Loucy (cell line): Measurements from ENCODE around the gene FOSL1.
"Not testable (repeated sequence)": the region's sequence is repeated elsewhere in the genome, so short reads cannot be mapped to it uniquely, and the experiment has no call there.

ENCODE experiments used
- H2AFZ ChIP-seq: fragments of 200-600 bp; sonication (generic); 2 replicates; pipeline ENCODE4 v1.6.0; 2016; ENCODE audit warnings: antibody characterized with exemption, mild to moderate bottlenecking, low read length, moderate library complexity
- H3F3A ChIP-seq: fragments of 200-600 bp; 2 replicates; pipeline ENCODE4 v1.6.0; 2016; ENCODE audit warnings: antibody characterized with exemption, low read depth, mild to moderate bottlenecking
- H3K27me3 ChIP-seq: fragments of 200-600 bp; sonication (generic); 2 replicates; pipeline ENCODE4 v1.6.1; 2014; ENCODE audit warnings: low read length, mild to moderate bottlenecking; ENCODE audit not compliant: insufficient read depth, poor library complexity, severe bottlenecking
- H3K36me3 ChIP-seq: fragments of 200-600 bp; sonication (generic); 2 replicates; pipeline ENCODE4 v1.6.1; 2016; ENCODE audit warnings: low read length; ENCODE audit not compliant: insufficient read depth
- H3K4me1 ChIP-seq: fragments of 200-600 bp; sonication (generic); 2 replicates; pipeline ENCODE4 v1.5.1; 2014; ENCODE audit warnings: low read length, mild to moderate bottlenecking; ENCODE audit not compliant: insufficient read depth, poor library complexity, severe bottlenecking
- H3K4me2 ChIP-seq: fragments of 200-600 bp; sonication (generic); 2 replicates; pipeline ENCODE4 v1.6.0; 2014; ENCODE audit warnings: antibody characterized with exemption, low read length, low read depth, mild to moderate bottlenecking; ENCODE audit not compliant: poor library complexity, severe bottlenecking
- H3K4me3 ChIP-seq: fragments of 200-600 bp; sonication (generic); 2 replicates; pipeline ENCODE4 v1.5.1; 2014; ENCODE audit warnings: low read length, mild to moderate bottlenecking, mixed read lengths; ENCODE audit not compliant: poor library complexity, severe bottlenecking
- H3K79me2 ChIP-seq: fragments of 200-600 bp; sonication (generic); 2 replicates; pipeline ENCODE4 v1.6.1; 2014; ENCODE audit warnings: low read length; ENCODE audit not compliant: insufficient read depth
- H3K9ac ChIP-seq: fragments of 200-600 bp; sonication (generic); 2 replicates; pipeline ENCODE4 v1.6.0; 2014; ENCODE audit warnings: mild to moderate bottlenecking, low read depth, low read length, moderate library complexity; ENCODE audit not compliant: poor library complexity, severe bottlenecking
- H3K9me2 ChIP-seq: fragments of 200-600 bp; sonication (generic); replicated peaks from 2 replicates; pipeline ENCODE4 v1.6.1; 2016; ENCODE audit warnings: low read depth, low read length, mixed read lengths
- H3K9me3 ChIP-seq: fragments of 200-600 bp; sonication (generic); 2 replicates; pipeline ENCODE4 v1.6.1; 2014; ENCODE audit warnings: mild to moderate bottlenecking, antibody characterized with exemption, low read length, low read depth; ENCODE audit not compliant: insufficient read depth
- H4K20me1 ChIP-seq: fragments of 200-600 bp; sonication (generic); 2 replicates; pipeline ENCODE4 v1.6.0; 2014; ENCODE audit warnings: antibody characterized with exemption, low read length, mild to moderate bottlenecking; ENCODE audit not compliant: insufficient read depth, poor library complexity, severe bottlenecking
- CTCF ChIP-seq: fragments of 200-600 bp; sonication (generic); conservative IDR thresholded peaks from 2 replicates; pipeline ENCODE4 v1.5.1; 2014; ENCODE audit warnings: mild to moderate bottlenecking, antibody characterized with exemption, low read length
- EZH2phosphoT487 ChIP-seq: fragments of 200-600 bp; IDR thresholded peaks from 2 replicates; pipeline ENCODE4 v1.6.1; 2018; ENCODE audit warnings: antibody characterized with exemption, mild to moderate bottlenecking, moderate library complexity, borderline replicate concordance

Gene FOSL1

GRCh38 chr11:65850217-65851082 is 49.7 kb downstream of the FOSL1 start:
- Histone ChIP-seq H3K4me3 (no peak overlapping the region), H3K9ac (no peak overlapping the region), H3K4me1 (peaks cover 10% of the 10 kb centered on the region), H3K9me3 (peaks cover 5% of the 10 kb centered on the region; the same call in 1 of the 2 replicates), H2AFZ (no peak overlapping the region), H3F3A (no peaks in the 10 kb centered on the region), H3K9me2 (no peaks in the 10 kb centered on the region), H3K36me3 (peaks cover 49% of the 10 kb centered on the region; the same call in 1 of the 2 replicates), H3K27me3 (no peaks in the 10 kb centered on the region), H3K79me2 (peaks cover 41% of the 10 kb centered on the region), H4K20me1 (peaks cover 45% of the 10 kb centered on the region), H3K4me2 (no peak overlapping the region)
- no peak for TF ChIP-seq EZH2phosphoT487
- no peak for TF ChIP-seq CTCF

- Histone ChIP-seq H2AFZ (no peak overlapping the region), H3K4me2 (no peak overlapping the region), H3K4me3 (no peak overlapping the region), H3K36me3 (peaks cover 42% of the 10 kb centered on the region; the same call in 1 of the 2 replicates), H3K9me2 (no peaks in the 10 kb centered on the region), H3K9ac (no peak overlapping the region), H3K4me1 (peaks cover 6% of the 10 kb centered on the region), H3K9me3 (peaks cover 5% of the 10 kb centered on the region; the same call in 1 of the 2 replicates), H3K27me3 (no peaks in the 10 kb centered on the region), H3F3A (no peaks in the 10 kb centered on the region), H4K20me1 (peaks cover 38% of the 10 kb centered on the region), H3K79me2 (peaks cover 35% of the 10 kb centered on the region)
- TF ChIP-seq CTCF: no peak
- no peak for TF ChIP-seq EZH2phosphoT487
Measured at GRCh38 chr11:65849771-65850216, 50.4 kb downstream of the FOSL1 start.

- Histone ChIP-seq H3K9ac (no peak overlapping the region), H3K4me2 (no peak overlapping the region), H3K79me2 (peaks cover 30% of the 10 kb centered on the region), H4K20me1 (peaks cover 34% of the 10 kb centered on the region), H3K9me3 (peaks cover 5% of the 10 kb centered on the region; the same call in 1 of the 2 replicates), H3K36me3 (peaks cover 38% of the 10 kb centered on the region; the same call in 1 of the 2 replicates), H3F3A (no peaks in the 10 kb centered on the region), H3K4me1 (peaks cover 3% of the 10 kb centered on the region), H3K4me3 (no peak overlapping the region), H3K27me3 (no peaks in the 10 kb centered on the region), H3K9me2 (no peaks in the 10 kb centered on the region), H2AFZ (no peak overlapping the region)
- TF ChIP-seq CTCF: no peak
- no peak for TF ChIP-seq EZH2phosphoT487
Measured at GRCh38 chr11:65849366-65849765, 50.8 kb downstream of the FOSL1 start.

GRCh38 chr11:65848693-65849092 is 51.5 kb downstream of the FOSL1 start:
- H3K4me1 ChIP-seq, H3K27me3 ChIP-seq, H3K9ac ChIP-seq, H3F3A ChIP-seq, H3K4me3 ChIP-seq, H3K9me3 ChIP-seq, H3K9me2 ChIP-seq, H3K4me2 ChIP-seq, H2AFZ ChIP-seq: not testable (repeated sequence)
- H3K79me2 ChIP-seq: peaks cover 24% of the 10 kb centered on the region
- peaks cover 31% of the 10 kb centered on the region; the same call in 1 of the 2 replicates for H3K36me3 ChIP-seq
- H4K20me1 ChIP-seq: peaks cover 27% of the 10 kb centered on the region
